LNCAP (cell line): ENCODE measurements around the gene PLXNB2.

Experiments used
- TF ChIP-seq, protein P1 (sequence below): fragments of 450-650 bp; IDR thresholded peaks from 2 replicates; pipeline ENCODE4 v1.5.1; 2017; ENCODE audit warnings: mild to moderate bottlenecking

Gene PLXNB2

DNA sequence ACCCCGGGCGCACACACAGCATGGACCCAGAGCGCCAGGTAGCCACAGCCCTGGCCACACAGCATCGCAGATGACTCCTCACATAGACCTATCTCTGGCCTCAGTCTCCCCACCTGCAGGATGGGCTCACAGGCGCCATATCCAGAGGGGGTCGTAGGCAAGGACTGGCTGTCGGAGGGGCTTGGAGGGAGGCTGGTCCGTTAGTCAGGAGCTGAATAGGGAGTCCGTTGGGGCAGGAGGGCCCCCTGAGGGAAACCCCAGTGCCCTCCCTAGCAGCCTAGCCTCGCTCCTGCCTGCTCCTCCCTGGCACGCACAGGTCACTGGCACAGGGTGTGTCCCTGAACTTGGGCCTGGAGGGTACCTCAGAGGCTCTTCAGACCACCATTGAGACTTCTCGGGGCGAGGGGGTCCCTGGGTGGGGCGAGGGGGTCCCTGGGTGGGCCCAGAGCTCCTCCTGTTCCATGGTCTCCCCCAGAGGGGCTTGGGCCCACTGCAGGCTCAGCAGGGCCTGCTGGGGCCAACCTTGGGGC lies 2.0 kb downstream of the PLXNB2 start:
- TF ChIP-seq, protein P1, sequence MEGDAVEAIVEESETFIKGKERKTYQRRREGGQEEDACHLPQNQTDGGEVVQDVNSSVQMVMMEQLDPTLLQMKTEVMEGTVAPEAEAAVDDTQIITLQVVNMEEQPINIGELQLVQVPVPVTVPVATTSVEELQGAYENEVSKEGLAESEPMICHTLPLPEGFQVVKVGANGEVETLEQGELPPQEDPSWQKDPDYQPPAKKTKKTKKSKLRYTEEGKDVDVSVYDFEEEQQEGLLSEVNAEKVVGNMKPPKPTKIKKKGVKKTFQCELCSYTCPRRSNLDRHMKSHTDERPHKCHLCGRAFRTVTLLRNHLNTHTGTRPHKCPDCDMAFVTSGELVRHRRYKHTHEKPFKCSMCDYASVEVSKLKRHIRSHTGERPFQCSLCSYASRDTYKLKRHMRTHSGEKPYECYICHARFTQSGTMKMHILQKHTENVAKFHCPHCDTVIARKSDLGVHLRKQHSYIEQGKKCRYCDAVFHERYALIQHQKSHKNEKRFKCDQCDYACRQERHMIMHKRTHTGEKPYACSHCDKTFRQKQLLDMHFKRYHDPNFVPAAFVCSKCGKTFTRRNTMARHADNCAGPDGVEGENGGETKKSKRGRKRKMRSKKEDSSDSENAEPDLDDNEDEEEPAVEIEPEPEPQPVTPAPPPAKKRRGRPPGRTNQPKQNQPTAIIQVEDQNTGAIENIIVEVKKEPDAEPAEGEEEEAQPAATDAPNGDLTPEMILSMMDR = no peak

DNA sequence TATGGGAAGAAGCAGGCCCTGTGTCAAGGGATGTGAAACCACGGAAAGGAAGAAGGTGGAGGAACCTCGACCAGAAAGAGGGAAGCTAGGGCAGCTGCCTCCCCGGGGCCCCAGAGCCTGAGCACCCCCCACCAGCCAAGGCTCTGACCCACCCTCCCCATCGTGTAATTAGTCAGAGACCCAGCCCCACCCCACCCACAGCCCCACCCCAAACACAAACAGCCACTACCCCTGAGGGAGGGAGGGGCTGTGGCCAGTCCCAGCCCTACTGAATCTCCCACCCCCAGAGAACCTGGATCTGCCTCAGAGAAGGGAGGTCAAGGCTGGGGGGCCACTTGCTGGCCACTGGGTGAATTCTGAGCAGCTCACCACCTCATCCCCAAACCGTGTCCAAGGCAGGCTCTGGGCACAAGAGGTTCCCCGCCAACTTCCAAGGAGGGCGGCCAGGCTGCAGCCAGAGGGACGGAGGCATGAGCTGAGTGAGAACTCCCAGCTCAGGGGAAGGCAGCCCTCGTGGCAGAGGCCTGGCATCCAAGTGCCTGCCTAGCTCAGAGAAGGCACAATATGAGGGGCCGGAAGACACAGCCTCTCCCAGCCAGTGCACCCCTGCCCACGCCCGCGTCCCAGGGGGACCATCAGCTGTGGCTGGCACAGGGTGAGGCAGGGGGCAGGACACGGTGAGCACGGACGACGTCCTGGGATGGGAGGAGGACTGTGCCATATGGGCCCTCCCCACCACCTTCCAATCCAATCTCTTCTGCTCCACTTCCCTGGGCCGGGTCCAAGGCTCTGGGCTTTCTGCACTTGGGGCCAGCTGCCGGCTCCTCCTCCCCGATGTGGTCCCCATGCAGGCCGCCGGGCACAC lies 2.7 kb downstream of the PLXNB2 start:
- TF ChIP-seq, protein P1 = no peak

DNA sequence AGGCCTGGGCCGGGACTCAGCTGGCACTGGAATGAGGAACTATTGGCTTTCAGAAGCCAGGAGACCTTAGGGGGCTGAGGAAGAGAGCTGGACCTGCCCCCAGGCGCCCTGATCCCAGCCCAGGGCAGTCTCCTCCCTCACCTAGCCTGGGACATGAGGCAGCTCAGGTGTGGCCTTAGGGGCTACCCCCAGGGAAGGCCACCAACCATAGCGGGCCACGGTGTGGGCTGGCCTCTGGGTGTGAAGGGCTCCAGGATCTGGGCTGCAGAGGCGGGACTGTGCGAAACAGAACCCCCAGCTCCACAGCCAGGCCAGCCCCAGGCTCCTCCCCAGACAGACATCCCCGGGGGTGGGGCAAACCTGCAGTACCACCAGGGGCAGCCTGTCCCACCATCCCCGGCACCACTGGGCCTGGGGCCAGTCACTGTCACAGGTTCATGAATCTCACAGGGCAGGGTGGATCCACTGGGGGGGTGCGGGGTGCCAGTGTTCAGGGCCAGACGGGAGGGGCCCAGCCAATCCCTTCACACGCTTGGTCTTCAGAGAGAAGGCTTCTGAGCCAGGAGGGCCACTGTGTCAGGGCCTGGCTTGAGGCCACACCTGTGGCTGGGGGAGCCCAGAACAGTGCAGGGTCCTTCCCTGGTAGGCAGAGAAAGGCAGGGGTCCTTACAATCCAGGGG lies 3.5 kb downstream of the PLXNB2 start:
- TF ChIP-seq, protein P1 = no peak

DNA sequence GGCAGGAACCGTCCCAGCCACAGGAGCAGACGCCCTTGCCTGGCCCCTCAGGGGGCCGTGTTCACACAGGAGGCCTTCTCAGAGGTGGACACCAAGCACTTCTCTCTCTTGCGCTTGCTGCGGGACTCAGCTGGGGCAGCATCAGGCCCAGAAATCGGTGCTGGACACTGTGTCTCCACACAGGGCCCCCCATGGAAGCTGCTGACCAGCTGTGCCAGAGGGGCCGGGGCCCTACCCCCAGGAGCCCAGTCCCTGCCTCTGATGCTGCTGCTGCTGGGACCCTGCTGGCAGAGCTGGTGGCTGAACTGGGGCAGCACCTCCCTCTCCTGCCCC lies 4.0 kb downstream of the PLXNB2 start:
- TF ChIP-seq, protein P1 = no peak

DNA sequence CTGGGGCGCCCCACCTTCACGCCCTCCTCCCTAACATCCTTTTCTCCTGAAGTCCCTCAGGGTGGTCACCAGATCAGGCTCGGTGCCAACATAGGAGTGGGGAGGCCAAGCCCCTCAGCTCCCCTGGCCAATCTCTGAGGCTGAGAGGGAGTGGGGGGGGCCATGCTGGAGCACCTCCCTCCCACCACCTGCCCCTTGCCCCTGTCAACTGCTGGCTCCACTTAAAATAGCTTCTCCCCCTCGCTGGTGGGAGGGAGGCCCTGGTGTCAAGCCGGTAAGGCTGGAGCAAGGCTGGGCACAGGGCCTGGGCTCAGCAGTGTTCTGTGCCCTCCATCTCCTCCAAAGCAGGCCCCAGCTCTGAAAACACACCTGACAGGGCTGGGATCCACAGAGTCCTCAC lies 4.9 kb downstream of the PLXNB2 start:
- TF ChIP-seq, protein P1 = no peak

DNA sequence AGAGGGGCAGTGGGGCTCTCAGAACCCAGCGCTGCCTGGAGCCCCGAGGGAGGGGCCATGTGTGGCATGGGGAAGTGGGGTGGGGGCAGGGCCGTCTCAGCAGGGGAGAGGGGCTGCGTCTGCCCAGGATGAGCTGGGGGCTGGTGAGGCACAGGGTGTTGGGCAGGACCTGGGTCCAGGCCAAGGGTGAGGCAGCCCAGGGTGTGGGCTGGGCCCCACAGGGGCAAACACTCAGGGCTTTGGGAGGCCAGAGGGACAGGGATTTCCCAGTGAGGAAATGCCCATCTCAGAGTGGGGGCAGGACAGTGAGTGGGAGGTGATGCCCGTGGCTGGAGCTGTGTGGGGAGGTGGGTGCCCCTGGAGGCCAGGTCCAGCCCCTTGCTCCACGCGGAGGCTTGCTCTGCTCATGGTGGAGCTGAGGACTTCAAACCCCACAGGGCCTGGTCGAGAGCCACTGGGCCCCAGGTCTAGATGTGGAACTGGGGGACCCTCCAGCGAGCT lies 5.4 kb downstream of the PLXNB2 start:
- TF ChIP-seq, protein P1 = no peak

DNA sequence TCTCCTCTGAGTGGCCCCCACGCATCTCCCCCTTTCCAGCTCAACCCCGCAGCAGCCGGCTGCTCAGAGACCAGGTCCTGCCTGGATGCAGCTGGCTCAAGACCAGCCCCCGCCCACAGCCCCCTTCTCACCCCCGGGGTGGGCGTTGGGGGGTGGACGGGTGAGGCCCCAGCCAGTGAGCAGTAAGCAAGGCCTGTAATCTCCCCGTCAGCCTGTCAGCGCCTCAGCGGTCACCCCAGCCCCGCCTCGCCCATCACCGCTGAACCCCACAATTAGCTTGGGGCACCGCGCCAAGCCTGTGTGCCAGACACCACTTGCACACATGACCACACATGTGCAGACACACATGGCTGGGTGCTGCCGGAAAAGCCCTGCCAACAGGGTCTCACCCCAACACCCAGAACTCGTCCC lies 5.9 kb downstream of the PLXNB2 start:
- TF ChIP-seq, protein P1 = no peak
